ENCODE results near the gene ATE1. TPM values are rescaled to one million over a fixed set of nuclear protein-coding genes. Genes with fewer than 3 reads are reported as not detected.

ATE1 gene
- total and polyA plus RNA-seq, 9 donors: 8.9 to 36.6 (median 31.2) TPM

DNA sequence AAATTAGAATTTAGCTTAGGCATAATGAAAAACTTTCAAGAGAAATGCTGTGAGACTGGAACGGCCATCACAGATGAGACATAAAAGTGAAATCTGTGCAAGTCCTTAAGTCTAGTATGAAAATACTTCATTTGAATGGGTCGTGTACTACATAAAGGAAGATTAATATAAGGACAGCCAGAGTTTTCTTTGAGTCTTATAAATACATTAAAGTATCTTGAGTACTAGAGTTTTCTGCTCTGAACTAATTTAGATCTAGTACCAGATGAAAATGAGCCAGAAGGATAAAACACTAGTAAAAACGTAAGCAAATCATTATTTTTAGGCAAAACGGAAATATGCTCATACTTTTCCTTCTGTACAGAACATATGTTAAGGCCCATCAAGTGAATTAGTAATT, 93.1 kb downstream of the ATE1 start:
- H3K27me3 ChIP-seq: no peaks in the 10 kb centered on the region
- no peak for DNase-seq
- H3K4me3 ChIP-seq: no peak overlapping the region
- intact Hi-C loops (cut with DNase I): no loop called here
- 88 to 90% (median 88%) methylated on average over 4 of the region's 4 CpGs for WGBS, 3 donors
- no peaks in the 10 kb centered on the region for H3K36me3 ChIP-seq
- no peak overlapping the region for H3K27ac ChIP-seq
- no peaks in the 10 kb centered on the region for H3K9me3 ChIP-seq
- no peak for TF ChIP-seq EP300 (IDR thresholded peaks at IDR 0.05)
- no peak for TF ChIP-seq CTCF (IDR thresholded peaks at IDR 0.05)
- no peak for TF ChIP-seq POLR2A (IDR thresholded peaks at IDR 0.05)
- H3K4me1 ChIP-seq (ENCODE audit: insufficient read depth): no peaks in the 10 kb centered on the region

- Histone ChIP-seq H3K9me3 (no peaks in the 10 kb centered on the region), H3K4me3 (no peak overlapping the region), H3K36me3 (no peaks in the 10 kb centered on the region), H3K27me3 (no peaks in the 10 kb centered on the region), H3K4me1 (ENCODE audit: insufficient read depth) (no peaks in the 10 kb centered on the region), H3K27ac (no peak overlapping the region)
- TF ChIP-seq POLR2A (IDR thresholded peaks at IDR 0.05) (no peak), EP300 (IDR thresholded peaks at IDR 0.05) (no peak), CTCF (IDR thresholded peaks at IDR 0.05) (no peak)
- DNase-seq: no peak
- 37 to 69% (median 39%) methylated on average over 1 of the region's 1 CpG for WGBS, 3 donors
- intact Hi-C loops (cut with DNase I): no loop called here
Measured at GRCh38 chr10:121833387-121833786, 94.4 kb downstream of the ATE1 start.

DNA sequence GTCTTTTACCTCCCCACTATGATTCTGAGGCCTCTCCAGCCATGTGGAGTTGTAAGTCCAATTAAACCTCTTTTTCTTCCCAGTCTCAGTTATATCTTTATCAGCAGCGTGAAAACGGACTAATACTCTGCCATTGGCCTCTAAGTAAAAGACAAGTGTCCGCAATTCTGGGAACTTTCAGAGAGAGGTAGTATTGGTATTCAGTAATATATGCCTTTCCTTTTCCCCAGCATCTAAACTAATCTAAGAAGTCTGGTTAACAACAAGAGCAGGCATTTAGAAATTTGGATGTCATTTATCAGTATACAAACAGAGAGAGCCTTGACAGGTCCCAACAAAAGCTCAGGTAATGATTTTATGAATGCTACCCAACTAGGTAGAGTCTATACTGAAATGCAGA, 95.2 kb downstream of the ATE1 start:
- DNase-seq: no peak
- intact Hi-C loops (cut with DNase I): no loop called here
- Histone ChIP-seq H3K27ac (no peak overlapping the region), H3K36me3 (no peaks in the 10 kb centered on the region), H3K9me3 (no peaks in the 10 kb centered on the region), H3K4me1 (ENCODE audit: insufficient read depth) (no peaks in the 10 kb centered on the region), H3K27me3 (no peaks in the 10 kb centered on the region), H3K4me3 (no peak overlapping the region)
- TF ChIP-seq CTCF (IDR thresholded peaks at IDR 0.05) (no peak), EP300 (IDR thresholded peaks at IDR 0.05) (no peak), POLR2A (IDR thresholded peaks at IDR 0.05) (no peak)
- 95 to 96% (median 96%) methylated on average over 3 of the region's 3 CpGs for WGBS, 3 donors

DNA sequence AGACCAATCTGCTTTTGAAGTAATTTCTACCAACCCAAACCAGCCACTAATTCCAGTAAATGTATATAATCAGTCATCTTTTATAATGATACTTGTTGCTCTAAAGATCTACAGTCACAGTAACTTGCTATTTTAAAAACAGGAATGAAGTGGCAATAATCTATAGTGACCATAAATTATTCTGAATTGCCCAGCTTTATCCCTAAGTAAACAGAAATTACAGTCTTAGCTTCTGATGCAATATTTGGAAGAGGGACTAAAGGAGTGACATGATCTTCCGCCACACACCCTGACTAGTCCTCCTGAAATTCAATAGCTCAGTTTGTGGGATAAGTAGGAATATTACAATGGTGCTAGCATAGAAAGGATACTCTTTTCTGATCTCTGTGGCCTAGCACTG, 96.1 kb downstream of the ATE1 start:
- WGBS, 3 donors: 99 to 100% (median 100%) methylated on average over 1 of the region's 1 CpG
- no peak for TF ChIP-seq CTCF (IDR thresholded peaks at IDR 0.05)
- TF ChIP-seq POLR2A (IDR thresholded peaks at IDR 0.05): no peak
- no peak for TF ChIP-seq EP300 (IDR thresholded peaks at IDR 0.05)

DNA sequence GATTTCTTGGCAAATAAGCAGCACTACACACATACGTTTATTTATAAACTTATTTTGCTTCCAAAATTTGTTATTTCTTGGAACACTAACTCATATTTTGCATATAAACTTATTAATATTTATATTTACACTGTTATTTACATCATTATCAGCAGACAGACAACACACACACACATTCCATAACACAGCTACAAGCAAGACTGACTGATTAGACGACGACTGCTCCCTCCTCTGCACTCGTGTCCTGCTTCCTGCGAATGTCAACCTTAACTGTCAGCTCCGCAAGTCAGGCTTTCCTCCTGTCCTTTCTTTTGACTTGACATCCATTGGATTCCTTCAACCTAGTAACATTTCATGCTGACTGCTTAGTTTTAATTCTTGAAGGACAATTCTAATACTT, 96.6 kb downstream of the ATE1 start:
- H3K36me3 ChIP-seq: no peaks in the 10 kb centered on the region
- no peaks in the 10 kb centered on the region for H3K27me3 ChIP-seq
- TF ChIP-seq POLR2A (IDR thresholded peaks at IDR 0.05): no peak
- 67 to 75% (median 72%) methylated on average over 6 of the region's 6 CpGs for WGBS, 3 donors
- intact Hi-C loops (cut with DNase I): no loop called here
- no peak for DNase-seq
- no peaks in the 10 kb centered on the region for H3K9me3 ChIP-seq
- H3K27ac ChIP-seq: no peak overlapping the region
- no peaks in the 10 kb centered on the region for H3K4me1 ChIP-seq (ENCODE audit: insufficient read depth)
- no peak overlapping the region for H3K4me3 ChIP-seq

More for the DNA sequence above, 96.1 kb downstream of the ATE1 start:
- Histone ChIP-seq H3K36me3 (no peaks in the 10 kb centered on the region), H3K4me3 (no peak overlapping the region), H3K27me3 (no peaks in the 10 kb centered on the region), H3K9me3 (no peaks in the 10 kb centered on the region), H3K4me1 (ENCODE audit: insufficient read depth) (no peaks in the 10 kb centered on the region), H3K27ac (no peak overlapping the region)
- no peak for DNase-seq
- intact Hi-C loops (cut with DNase I): no loop called here
